NCI-H146 treated with DMSO at 0.1 percent for 48 hours (cell line): Measurements from ENCODE around the gene ALDH3B2.
"Not testable (repeated sequence)": the region's sequence is repeated elsewhere in the genome, so short reads cannot be mapped to it uniquely, and the experiment has no call there.

Source experiments
- DNase-seq: peaks from one replicate; lab custom pipeline; 2025; ENCODE audit not compliant: unreplicated experiment; lab: John Stamatoyannopoulos, UW

The ALDH3B2 gene, protein sequence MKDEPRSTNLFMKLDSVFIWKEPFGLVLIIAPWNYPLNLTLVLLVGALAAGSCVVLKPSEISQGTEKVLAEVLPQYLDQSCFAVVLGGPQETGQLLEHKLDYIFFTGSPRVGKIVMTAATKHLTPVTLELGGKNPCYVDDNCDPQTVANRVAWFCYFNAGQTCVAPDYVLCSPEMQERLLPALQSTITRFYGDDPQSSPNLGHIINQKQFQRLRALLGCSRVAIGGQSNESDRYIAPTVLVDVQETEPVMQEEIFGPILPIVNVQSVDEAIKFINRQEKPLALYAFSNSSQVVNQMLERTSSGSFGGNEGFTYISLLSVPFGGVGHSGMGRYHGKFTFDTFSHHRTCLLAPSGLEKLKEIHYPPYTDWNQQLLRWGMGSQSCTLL

GRCh38 chr11:67674442-67674871 is at the start of gene ALDH3B2:
Gene ALDH3B2, minus strand, starts transcription at chr11:67674623. Its CDS starts 7,688 bp downstream, at chr11:67666935.
- no peak for DNase-seq

DNA sequence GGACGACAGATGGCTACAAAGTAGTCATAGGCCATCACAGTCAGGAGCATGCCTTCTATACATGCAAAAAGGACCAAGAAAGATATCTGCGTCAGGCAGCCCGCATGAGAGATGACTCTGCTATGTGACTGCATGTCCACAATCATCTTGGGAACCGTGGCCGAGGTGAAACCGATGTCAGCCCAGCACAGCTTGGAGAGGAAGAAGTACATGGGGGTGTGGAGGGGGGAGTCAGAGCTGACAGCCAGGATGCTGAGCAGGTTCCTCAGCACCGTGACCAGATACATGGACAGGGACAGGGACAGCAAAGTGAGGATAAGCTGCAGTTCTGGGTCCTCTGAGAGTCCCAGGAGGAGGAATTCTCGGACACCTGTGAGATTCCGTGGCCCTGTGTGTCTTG is 48.6 kb upstream of the ALDH3B2 start:
- not testable (repeated sequence) for DNase-seq

- DNase-seq: not testable (repeated sequence)
Observed at GRCh38 chr11:67716226-67716625, 41.8 kb upstream of the ALDH3B2 start.

DNA sequence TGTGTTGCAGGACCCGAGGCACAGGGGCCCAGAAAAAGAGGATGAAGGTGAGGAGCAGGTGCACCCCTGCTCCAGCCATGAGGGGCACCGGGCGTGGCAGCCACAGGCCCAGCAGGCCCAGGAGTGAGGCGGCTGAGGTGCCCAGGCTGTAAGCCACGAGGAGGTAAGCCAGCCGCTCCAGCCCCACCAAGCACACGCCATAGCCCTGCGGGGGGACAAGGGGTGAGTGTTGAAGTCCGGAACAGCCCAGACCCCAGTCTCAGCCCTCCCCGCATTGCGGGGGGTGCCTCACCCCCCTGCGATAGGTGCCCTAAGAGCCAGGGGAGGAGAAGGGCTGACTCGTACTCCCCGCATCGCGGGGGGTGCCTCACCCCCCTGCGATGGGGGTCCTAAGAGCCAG is 41.4 kb upstream of the ALDH3B2 start:
- DNase-seq: not testable (repeated sequence)

GRCh38 chr11:67713892-67714509 is 39.6 kb upstream of the ALDH3B2 start:
- not testable (repeated sequence) for DNase-seq

DNA sequence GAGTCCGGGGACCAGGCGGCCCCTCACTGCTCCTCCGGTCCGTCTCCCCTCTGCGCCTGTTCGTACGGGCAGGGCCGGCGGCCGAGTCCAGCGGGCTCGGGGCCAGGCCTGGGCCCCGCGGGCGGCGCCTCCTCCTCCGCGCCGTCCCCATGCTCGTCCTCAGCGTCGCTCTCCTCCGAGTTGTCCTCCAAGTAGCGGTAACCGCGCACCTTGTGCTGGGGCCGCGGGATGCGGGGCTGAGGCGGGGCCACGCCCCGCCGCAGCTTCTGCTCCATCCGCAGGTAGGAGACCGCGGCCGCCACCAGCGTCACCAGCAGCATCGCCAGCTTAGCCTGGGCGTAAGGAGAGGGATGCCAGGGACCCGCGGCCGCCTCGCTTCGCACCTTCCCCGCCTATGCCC is 37.3 kb upstream of the ALDH3B2 start:
- DNase-seq: not testable (repeated sequence)

DNA sequence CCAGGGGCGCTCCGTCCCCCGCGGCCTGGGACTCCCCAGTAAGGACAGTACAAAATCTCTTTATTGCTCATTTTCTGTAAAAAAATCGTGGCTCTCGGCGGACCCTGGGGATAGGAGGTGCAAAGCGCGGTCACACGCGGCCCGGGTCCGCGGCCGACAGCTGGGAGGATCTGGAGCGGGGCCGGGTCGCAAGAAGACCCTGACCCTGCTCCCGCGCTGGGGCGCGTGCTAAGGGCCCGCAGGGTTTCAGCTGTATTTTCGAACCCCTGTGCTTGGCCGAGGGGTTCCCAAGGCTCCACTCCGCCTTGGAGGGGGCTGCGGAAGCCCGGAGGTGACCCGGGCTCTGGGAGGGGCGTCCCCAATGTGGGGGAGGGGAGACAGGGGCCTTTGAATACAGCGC is 36.8 kb upstream of the ALDH3B2 start:
- not testable (repeated sequence) for DNase-seq

DNA sequence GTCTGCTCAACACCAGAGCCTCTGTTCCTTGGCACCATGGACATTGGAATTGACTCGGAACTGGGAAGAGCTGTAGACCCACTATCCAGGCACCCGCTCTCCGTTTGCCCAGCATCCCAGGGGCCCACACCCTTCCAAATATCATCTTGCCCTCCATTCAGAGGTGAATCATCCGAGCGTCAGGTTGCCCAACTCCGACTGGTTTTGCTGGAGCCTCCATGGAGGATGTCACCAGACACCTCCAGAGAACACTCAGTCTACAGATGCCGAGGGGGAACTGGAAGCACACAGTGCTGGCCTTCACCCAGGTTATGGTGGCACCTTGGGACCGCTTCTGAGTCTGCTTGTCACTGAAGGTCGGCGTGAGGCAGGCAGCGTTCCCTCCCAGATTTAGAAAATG is 35.4 kb upstream of the ALDH3B2 start:
- DNase-seq: not testable (repeated sequence)

DNA sequence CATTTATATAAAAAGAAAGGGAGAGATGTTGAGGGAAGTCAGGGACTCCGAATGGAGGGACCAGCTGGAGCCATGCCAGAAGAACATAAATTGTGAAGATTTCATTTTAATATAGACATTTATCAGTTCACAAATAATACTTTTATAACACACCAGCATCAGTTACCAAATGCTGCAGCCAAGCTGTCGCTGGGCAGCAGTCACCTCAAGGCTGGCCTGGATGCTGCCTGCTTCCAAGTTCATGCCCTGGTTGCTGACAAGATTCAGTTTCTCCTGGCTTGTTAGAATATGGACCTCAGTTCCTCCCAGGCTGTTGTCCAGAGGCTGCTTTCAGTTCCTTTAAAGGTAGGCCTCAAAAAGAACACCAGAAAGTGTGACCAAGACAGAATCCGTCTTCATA is 30.8 kb upstream of the ALDH3B2 start:
- no peak for DNase-seq

DNA sequence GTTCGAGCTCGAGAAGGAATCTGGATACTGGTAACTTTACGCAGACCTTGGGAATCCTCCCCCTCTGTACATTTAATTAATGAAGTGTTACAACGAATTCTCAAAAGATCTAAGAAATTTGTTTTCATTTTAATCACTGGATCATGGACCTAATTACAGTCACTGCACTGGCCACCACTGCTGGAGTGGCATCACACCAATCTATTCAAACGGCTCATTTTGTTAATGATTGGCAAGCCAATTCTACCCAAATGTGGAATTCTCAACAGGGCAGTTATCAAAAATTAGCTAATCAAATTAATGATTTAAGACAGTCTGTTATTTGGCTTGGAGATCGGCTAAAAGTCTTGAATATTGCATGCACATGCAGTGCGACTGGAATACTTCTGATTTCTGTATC is 30.1 kb upstream of the ALDH3B2 start:
- no peak for DNase-seq

DNA sequence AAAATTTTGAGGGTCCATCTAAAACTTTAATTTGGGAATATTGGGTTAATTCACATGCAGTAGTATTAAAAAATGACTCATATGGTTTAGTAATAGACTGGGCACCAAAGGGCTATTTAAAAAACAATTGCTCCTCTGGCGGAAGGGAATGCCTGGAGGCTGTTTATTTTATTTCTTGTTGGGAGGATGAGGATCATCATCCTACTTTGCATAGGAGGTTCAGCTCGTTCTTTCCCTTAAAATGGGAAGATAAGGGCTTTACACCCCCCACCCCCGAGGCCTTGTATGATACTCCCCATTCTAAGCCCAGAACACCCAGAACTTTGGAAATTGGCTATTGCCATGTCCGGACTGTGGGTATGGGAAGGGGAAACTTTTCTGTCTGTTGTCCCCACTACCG is 29.3 kb upstream of the ALDH3B2 start:
- DNase-seq: not testable (repeated sequence)

DNA sequence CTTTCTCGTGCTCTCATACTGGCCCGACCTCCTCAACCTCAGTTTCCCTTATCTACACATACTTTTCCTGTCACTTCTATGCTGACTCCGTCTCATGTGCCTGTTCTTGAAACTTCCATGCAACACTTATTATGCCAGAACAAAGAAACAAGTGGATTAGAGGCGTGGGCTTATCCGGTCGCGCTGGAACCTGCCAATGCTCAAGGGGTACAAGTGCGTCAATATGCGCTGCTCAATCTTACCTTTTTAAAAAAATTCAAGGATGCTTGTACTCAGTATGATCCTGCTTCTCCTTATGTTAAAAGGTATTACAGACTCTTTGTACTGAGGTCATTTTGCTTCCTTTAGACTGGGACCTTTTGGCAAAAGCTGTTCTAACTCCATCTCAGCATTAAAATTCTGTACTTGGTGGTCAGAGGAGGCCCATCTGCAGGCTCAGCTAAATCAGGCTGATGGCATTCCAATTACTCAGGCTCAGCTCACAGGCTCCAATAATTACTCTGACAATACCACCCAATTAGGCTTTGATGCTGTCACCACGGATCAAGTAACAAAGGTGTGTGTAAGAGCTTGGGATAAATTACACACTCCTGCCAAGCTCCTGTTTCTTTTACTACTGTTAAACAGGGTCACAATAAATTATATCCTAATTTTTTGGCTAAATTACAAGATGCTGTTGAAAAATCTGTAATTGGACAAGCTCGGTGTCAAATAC is 26.3 kb upstream of the ALDH3B2 start:
- DNase-seq: no peak

DNA sequence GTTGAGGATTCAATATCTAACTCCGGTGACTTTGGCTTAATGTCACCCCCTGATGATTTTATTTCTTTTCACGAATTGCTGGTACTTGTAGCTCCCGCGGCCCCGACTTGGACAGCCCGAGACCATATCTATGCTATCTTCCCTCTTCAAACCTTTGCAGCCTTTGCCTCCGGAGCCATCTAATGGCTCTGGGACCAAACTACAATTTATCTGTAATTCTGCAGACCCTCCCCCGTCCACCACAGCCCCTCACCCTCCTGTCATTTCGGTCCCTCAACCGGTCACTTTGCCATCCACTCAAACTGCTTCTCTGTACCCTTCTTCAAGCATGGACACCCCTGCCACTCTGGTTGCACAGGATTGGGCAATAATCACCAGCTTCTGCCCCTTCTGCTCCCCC is 25.7 kb upstream of the ALDH3B2 start:
- no peak for DNase-seq

- no peak for DNase-seq
Observed at GRCh38 chr11:67699521-67699920, 25.1 kb upstream of the ALDH3B2 start.

- DNase-seq: no peak
Observed at GRCh38 chr11:67698247-67698646, 23.8 kb upstream of the ALDH3B2 start.

GRCh38 chr11:67697846-67698245 is 23.4 kb upstream of the ALDH3B2 start:
- DNase-seq: no peak

- no peak for DNase-seq
Observed at GRCh38 chr11:67696998-67697397, 22.6 kb upstream of the ALDH3B2 start.

GRCh38 chr11:67695606-67696005 is 21.2 kb upstream of the ALDH3B2 start:
- no peak for DNase-seq

DNA sequence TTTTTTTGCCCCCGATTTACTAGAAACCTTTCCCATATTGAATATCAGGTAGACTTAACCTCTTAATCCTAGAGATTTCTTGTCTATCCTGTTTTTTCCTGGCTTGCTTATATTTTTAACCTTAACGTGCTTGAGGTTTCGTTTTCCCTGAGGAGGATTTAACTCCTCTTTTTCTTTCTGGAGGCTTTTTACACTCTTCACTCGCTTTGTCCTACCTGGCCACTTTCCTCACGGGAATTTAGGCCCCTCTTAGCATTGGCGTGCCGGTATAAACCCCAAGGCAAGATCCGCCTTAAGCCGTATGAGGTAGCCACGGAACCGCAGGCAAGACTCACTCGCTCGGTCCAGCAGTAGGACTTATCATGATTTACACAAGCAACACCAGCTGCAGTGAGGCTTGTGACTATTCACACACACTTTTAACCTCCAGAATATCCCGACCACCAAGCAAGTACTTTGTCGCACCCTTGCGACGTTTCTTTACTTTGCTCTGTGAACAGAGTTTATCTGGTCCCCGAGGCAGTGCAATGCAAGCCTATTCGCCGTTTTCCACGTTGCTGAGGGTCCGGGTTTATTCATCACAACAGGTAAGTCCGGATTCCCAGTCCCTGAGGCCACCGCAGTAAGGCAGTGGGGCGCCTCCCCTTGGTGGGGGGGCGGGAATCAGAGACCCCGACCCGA is 20.6 kb upstream of the ALDH3B2 start:
- no peak for DNase-seq

- no peak for DNase-seq
Observed at GRCh38 chr11:67691149-67691548, 16.7 kb upstream of the ALDH3B2 start.

- DNase-seq: no peak
Observed at GRCh38 chr11:67689178-67689577, 14.8 kb upstream of the ALDH3B2 start.
